ENCODE results near the gene GALNT17. TPM values are rescaled to one million over a fixed set of nuclear protein-coding genes. Genes with fewer than 3 reads are reported as not detected.

The GALNT17 gene
- polyA plus RNA-seq, 1 donor: 30.1 TPM

- DNase-seq: no peak
Measured at GRCh38 chr7:71402684-71403083, 270.7 kb downstream of the GALNT17 start.

GRCh38 chr7:71403202-71403946, 271.4 kb downstream of the GALNT17 start:
- peak; percentile 29 for DNase-seq

- DNase-seq: no peak
Measured at GRCh38 chr7:71404726-71405345, 272.9 kb downstream of the GALNT17 start.

- no peak for DNase-seq
Measured at GRCh38 chr7:71408271-71408670, 276.3 kb downstream of the GALNT17 start.

- no peak for DNase-seq
Measured at GRCh38 chr7:71409550-71410157, 277.7 kb downstream of the GALNT17 start.

- no peak for DNase-seq
Measured at GRCh38 chr7:71411475-71411874, 279.5 kb downstream of the GALNT17 start.

- DNase-seq: no peak
Measured at GRCh38 chr7:71414490-71414889, 282.5 kb downstream of the GALNT17 start.

- no peak for DNase-seq
Measured at GRCh38 chr7:71419546-71420337, 287.8 kb downstream of the GALNT17 start.

- no peak for DNase-seq
Measured at GRCh38 chr7:71422104-71422503, 290.2 kb downstream of the GALNT17 start.

GRCh38 chr7:71424166-71425035, 292.5 kb downstream of the GALNT17 start:
- no peak for DNase-seq

- DNase-seq: no peak
Measured at GRCh38 chr7:71429083-71429482, 297.1 kb downstream of the GALNT17 start.

GRCh38 chr7:71430246-71430645, 298.3 kb downstream of the GALNT17 start:
- DNase-seq: no peak

GRCh38 chr7:71439321-71439720, 307.4 kb downstream of the GALNT17 start:
- DNase-seq: no peak

- no peak for DNase-seq
Measured at GRCh38 chr7:71442492-71443190, 310.7 kb downstream of the GALNT17 start.

GRCh38 chr7:71443191-71443530, 311.2 kb downstream of the GALNT17 start:
- DNase-seq: no peak

- no peak for DNase-seq
Measured at GRCh38 chr7:71444130-71444529, 312.2 kb downstream of the GALNT17 start.

GRCh38 chr7:71453630-71454029, 321.7 kb downstream of the GALNT17 start:
- no peak for DNase-seq

- no peak for DNase-seq
Measured at GRCh38 chr7:71454981-71455380, 323.0 kb downstream of the GALNT17 start.

- no peak for DNase-seq
Measured at GRCh38 chr7:71457021-71457420, 325.1 kb downstream of the GALNT17 start.

- no peak for DNase-seq
Measured at GRCh38 chr7:71457846-71458590, 326.1 kb downstream of the GALNT17 start.

- DNase-seq: peak; percentile 15
Measured at GRCh38 chr7:71459132-71459531, 327.2 kb downstream of the GALNT17 start.

All from hindlimb muscle (tissue), 1 donor.